ENCODE results near the gene OR4D5.

GRCh38 chr11:123976770-123977560, 37.5 kb downstream of the OR4D5 start:
- no peak for TF ChIP-seq CTCF (IDR thresholded peaks at IDR 0.05)
- no peak for TF ChIP-seq POLR2A (IDR thresholded peaks at IDR 0.05)

Measured in uterus (tissue), 2 donors.